Measurements from ENCODE around the gene TACO1.

- TF ChIP-seq GATA2 (IDR thresholded peaks at IDR 0.05; ENCODE audit: low read depth, low read length) (no peak), GATA3 (IDR thresholded peaks at IDR 0.05; ENCODE audit: low read depth, low read length) (no peak)
These were observed 41.2 kb downstream of the TACO1 start for GRCh38 chr17:63641692-63642448.

Measured in SH-SY5Y (cell line).